ENCODE results near the gene ATXN7L1. TPM values are rescaled to one million over a fixed set of nuclear protein-coding genes. Genes with fewer than 3 reads are reported as not detected.

Gene ATXN7L1
- total RNA-seq, 1 donor from 2014 or later: 12.6 TPM

- H3K27me3 Mint-ChIP-seq (ENCODE audit: unreplicated experiment): no peaks in the 10 kb centered on the region
- H3K4me3 Mint-ChIP-seq (ENCODE audit: unreplicated experiment): no peak overlapping the region
- no peak for TF ChIP-seq CTCF (IDR thresholded peaks at IDR 0.05)
- H3K9me3 Mint-ChIP-seq (ENCODE audit: unreplicated experiment): no peaks in the 10 kb centered on the region
- peaks cover 10% of the 10 kb centered on the region for H3K4me1 Mint-ChIP-seq (ENCODE audit: unreplicated experiment)
- no peak for DNase-seq (ENCODE audit: extremely low spot score, unreplicated experiment)
- no peak overlapping the region for H3K27ac Mint-ChIP-seq (ENCODE audit: unreplicated experiment)
- peaks cover 35% of the 10 kb centered on the region for H3K36me3 Mint-ChIP-seq (ENCODE audit: unreplicated experiment)
Observed at GRCh38 chr7:105638902-105639495, 237.4 kb downstream of the ATXN7L1 start.

GRCh38 chr7:105638334-105638733, 238.1 kb downstream of the ATXN7L1 start:
- Mint-ChIP-seq H3K27me3 (ENCODE audit: unreplicated experiment) (no peaks in the 10 kb centered on the region), H3K27ac (ENCODE audit: unreplicated experiment) (no peak overlapping the region), H3K36me3 (ENCODE audit: unreplicated experiment) (peaks cover 40% of the 10 kb centered on the region), H3K9me3 (ENCODE audit: unreplicated experiment) (no peaks in the 10 kb centered on the region), H3K4me1 (ENCODE audit: unreplicated experiment) (peaks cover 10% of the 10 kb centered on the region), H3K4me3 (ENCODE audit: unreplicated experiment) (no peak overlapping the region)
- TF ChIP-seq CTCF (IDR thresholded peaks at IDR 0.05): no peak
- no peak for DNase-seq (ENCODE audit: extremely low spot score, unreplicated experiment)

- Mint-ChIP-seq H3K9me3 (ENCODE audit: unreplicated experiment) (no peaks in the 10 kb centered on the region), H3K27me3 (ENCODE audit: unreplicated experiment) (no peaks in the 10 kb centered on the region), H3K36me3 (ENCODE audit: unreplicated experiment) (peaks cover 36% of the 10 kb centered on the region), H3K27ac (ENCODE audit: unreplicated experiment) (no peak overlapping the region), H3K4me3 (ENCODE audit: unreplicated experiment) (no peak overlapping the region), H3K4me1 (ENCODE audit: unreplicated experiment) (peaks cover 10% of the 10 kb centered on the region)
- no peak for TF ChIP-seq CTCF (IDR thresholded peaks at IDR 0.05)
- DNase-seq (ENCODE audit: extremely low spot score, unreplicated experiment): no peak
Observed at GRCh38 chr7:105637755-105638154, 238.6 kb downstream of the ATXN7L1 start.

- DNase-seq (ENCODE audit: extremely low spot score, unreplicated experiment): no peak
- H3K27me3 Mint-ChIP-seq (ENCODE audit: unreplicated experiment): no peaks in the 10 kb centered on the region
- H3K9me3 Mint-ChIP-seq (ENCODE audit: unreplicated experiment): no peaks in the 10 kb centered on the region
- no peak for TF ChIP-seq CTCF (IDR thresholded peaks at IDR 0.05)
- H3K4me3 Mint-ChIP-seq (ENCODE audit: unreplicated experiment): no peak overlapping the region
- peaks cover 32% of the 10 kb centered on the region for H3K36me3 Mint-ChIP-seq (ENCODE audit: unreplicated experiment)
- H3K27ac Mint-ChIP-seq (ENCODE audit: unreplicated experiment): no peak overlapping the region
- peaks cover 10% of the 10 kb centered on the region for H3K4me1 Mint-ChIP-seq (ENCODE audit: unreplicated experiment)
Observed at GRCh38 chr7:105636982-105637381, 239.4 kb downstream of the ATXN7L1 start.

- H3K4me1 Mint-ChIP-seq (ENCODE audit: unreplicated experiment): peaks cover 10% of the 10 kb centered on the region
- H3K4me3 Mint-ChIP-seq (ENCODE audit: unreplicated experiment): no peak overlapping the region
- no peaks in the 10 kb centered on the region for H3K9me3 Mint-ChIP-seq (ENCODE audit: unreplicated experiment)
- H3K27ac Mint-ChIP-seq (ENCODE audit: unreplicated experiment): no peak overlapping the region
- DNase-seq (ENCODE audit: extremely low spot score, unreplicated experiment): no peak
- TF ChIP-seq CTCF (IDR thresholded peaks at IDR 0.05): no peak
- H3K36me3 Mint-ChIP-seq (ENCODE audit: unreplicated experiment): peaks cover 29% of the 10 kb centered on the region
- no peaks in the 10 kb centered on the region for H3K27me3 Mint-ChIP-seq (ENCODE audit: unreplicated experiment)
Observed at GRCh38 chr7:105635197-105635596, 241.2 kb downstream of the ATXN7L1 start.
